Testis (tissue), 2 donors: ENCODE data around the gene SMOC1.

Experiments used
- POLR2A ChIP-seq: fragments of 450-650 bp; IDR thresholded peaks from one replicate; pipeline ENCODE4 v1.6.1; 2017; ENCODE audit warnings: antibody characterized with exemption, mild to moderate bottlenecking, moderate library complexity
- TF ChIP-seq, protein P1 (sequence below), 3 experiments: fragments of 450-650 bp in 2 of 3; fragments of 200-600 bp in 1 of 3; sonication (generic) in 1 of 3; IDR thresholded peaks; one replicate each; pipeline ENCODE4 v1.5.1; 2016 to 2019; ENCODE audit warnings: antibody characterized with exemption in 3 of 3, mild to moderate bottlenecking in 2 of 3, moderate library complexity in 1 of 3

DNA sequence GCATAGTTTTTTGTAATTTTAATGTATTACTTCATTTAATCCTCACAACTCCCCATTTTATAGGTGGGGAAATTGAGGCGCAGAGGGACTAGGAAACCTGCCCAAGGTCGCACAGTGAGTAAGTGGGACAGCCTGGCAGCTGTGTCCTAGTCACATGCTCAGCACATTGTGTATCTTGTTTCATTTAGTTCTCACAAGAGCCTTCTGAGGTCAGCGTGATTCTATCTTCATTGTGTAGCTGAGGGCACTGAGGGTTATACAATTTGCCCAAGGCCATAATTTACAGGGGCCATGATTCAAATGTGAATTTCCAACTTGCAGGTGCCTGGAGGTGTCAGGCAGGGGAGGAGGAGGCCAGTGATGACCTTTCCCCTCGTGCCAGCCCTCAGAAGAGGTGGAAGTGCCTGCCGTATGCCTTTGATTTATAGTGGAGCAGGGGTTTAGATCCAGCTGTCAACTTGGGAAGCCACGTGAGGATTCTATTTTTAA is 30.3 kb upstream of the SMOC1 start:
- TF ChIP-seq, protein P1, sequence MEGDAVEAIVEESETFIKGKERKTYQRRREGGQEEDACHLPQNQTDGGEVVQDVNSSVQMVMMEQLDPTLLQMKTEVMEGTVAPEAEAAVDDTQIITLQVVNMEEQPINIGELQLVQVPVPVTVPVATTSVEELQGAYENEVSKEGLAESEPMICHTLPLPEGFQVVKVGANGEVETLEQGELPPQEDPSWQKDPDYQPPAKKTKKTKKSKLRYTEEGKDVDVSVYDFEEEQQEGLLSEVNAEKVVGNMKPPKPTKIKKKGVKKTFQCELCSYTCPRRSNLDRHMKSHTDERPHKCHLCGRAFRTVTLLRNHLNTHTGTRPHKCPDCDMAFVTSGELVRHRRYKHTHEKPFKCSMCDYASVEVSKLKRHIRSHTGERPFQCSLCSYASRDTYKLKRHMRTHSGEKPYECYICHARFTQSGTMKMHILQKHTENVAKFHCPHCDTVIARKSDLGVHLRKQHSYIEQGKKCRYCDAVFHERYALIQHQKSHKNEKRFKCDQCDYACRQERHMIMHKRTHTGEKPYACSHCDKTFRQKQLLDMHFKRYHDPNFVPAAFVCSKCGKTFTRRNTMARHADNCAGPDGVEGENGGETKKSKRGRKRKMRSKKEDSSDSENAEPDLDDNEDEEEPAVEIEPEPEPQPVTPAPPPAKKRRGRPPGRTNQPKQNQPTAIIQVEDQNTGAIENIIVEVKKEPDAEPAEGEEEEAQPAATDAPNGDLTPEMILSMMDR (IDR thresholded peaks at IDR 0.05) = no peak
- TF ChIP-seq POLR2A = no peak
